Neural crest cell (in vitro differentiated cells): ENCODE data around the gene CHI3L2. TPM values are rescaled to one million over a fixed set of nuclear protein-coding genes. Genes with fewer than 3 reads are reported as not detected.
A peak's percentile ranks its signal among the peaks of the same experiment; 100 is the strongest.

ENCODE experiments used
- DNase-seq: peaks from one replicate; pipeline ENCODE4 v3.0.0; 2021; ENCODE audit warnings: low read depth, mixed read lengths, low spot score
- H3K27ac Mint-ChIP-seq: one replicate; pipeline ENCODE4 v1.8.0; 2021; ENCODE audit warnings: mild to moderate bottlenecking, mixed read lengths; ENCODE audit not compliant: unreplicated experiment
- H3K27me3 Mint-ChIP-seq: 2 replicates; pipeline ENCODE4 v1.8.0; 2021; ENCODE audit warnings: low read depth, mild to moderate bottlenecking, mixed read lengths
- H3K36me3 Mint-ChIP-seq: 2 replicates; pipeline ENCODE4 v1.8.0; 2021; ENCODE audit warnings: low read depth, mild to moderate bottlenecking, mixed read lengths
- H3K4me1 Mint-ChIP-seq: 2 replicates; pipeline ENCODE4 v1.8.0; 2021; ENCODE audit warnings: mixed read lengths
- H3K4me3 Mint-ChIP-seq: one replicate; pipeline ENCODE4 v1.8.0; 2021; ENCODE audit warnings: mild to moderate bottlenecking, mixed read lengths
- H3K9me3 Mint-ChIP-seq: 2 replicates; pipeline ENCODE4 v1.8.0; 2021; ENCODE audit warnings: mixed read lengths
- total RNA-seq: library from RNA; stranded (reverse); gene quantifications from 2 replicates; pipeline ENCODE4 v1.2.1, GENCODE V29; 2021
- TF ChIP-seq, protein P1 (sequence below): fragments of 200-600 bp; sonication (generic); conservative IDR thresholded peaks from 2 replicates; pipeline ENCODE4 v1.5.0; 2021; ENCODE audit warnings: antibody characterized with exemption, mild to moderate bottlenecking

The CHI3L2 gene
- total RNA-seq, 1 donor from 2014 or later, result not detected

DNA sequence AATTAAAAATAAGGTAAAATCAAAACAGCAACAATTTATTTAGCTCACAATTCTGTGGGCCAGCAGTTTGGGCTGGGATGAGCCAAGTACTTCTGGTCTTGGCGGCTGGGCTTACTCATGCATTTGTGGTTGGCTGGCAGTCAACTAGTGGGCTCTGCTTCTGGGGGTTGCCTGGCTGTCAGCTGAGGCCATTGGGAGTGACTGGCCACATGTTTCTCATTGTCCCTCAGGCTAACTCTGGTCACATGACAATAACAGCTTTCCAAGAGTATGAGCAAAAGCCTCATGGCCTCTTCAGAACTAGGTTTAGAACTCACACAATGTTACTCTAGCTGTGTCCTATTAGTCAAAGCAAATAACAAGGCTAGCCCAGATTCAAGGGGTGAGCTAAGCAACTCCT lies 47.6 kb downstream of the CHI3L2 start:
- Mint-ChIP-seq H3K4me1 (peaks cover 9% of the 10 kb centered on the region), H3K27me3 (no peaks in the 10 kb centered on the region), H3K36me3 (no peaks in the 10 kb centered on the region), H3K9me3 (peaks cover 2% of the 10 kb centered on the region), H3K27ac (no peak overlapping the region), H3K4me3 (no peak overlapping the region)
- TF ChIP-seq, protein P1, sequence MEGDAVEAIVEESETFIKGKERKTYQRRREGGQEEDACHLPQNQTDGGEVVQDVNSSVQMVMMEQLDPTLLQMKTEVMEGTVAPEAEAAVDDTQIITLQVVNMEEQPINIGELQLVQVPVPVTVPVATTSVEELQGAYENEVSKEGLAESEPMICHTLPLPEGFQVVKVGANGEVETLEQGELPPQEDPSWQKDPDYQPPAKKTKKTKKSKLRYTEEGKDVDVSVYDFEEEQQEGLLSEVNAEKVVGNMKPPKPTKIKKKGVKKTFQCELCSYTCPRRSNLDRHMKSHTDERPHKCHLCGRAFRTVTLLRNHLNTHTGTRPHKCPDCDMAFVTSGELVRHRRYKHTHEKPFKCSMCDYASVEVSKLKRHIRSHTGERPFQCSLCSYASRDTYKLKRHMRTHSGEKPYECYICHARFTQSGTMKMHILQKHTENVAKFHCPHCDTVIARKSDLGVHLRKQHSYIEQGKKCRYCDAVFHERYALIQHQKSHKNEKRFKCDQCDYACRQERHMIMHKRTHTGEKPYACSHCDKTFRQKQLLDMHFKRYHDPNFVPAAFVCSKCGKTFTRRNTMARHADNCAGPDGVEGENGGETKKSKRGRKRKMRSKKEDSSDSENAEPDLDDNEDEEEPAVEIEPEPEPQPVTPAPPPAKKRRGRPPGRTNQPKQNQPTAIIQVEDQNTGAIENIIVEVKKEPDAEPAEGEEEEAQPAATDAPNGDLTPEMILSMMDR, result no peak
- DNase-seq, result no peak

DNA sequence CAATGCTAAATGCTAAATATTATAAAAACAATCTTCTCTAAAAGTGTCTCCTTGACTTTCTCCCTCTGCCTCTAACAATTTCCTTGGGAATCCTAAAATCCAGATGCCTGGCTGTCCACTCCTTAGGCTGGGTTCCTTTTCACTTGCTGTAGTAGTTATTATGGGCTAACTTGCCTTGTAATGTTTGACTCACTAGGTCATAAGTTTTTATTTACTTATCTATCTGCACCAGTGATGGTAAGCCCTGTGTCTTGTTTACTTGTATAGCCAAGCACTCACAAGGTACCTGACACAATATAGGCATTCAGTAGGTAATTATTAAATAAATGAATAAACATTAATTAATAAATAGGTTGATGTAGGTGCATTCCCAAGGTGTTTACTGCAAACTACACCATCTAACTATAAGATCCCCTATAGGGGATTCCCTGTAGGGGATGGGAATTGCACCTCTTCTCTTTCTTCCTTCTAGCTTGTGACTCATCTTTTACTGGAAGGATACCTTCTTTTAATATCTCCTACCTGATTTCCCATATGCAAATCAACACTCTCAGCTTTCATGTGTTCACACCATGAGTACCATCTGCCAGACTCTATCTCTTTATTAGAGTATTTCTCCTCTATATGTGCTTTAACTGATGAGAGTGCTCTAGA lies 48.4 kb downstream of the CHI3L2 start:
- Mint-ChIP-seq H3K9me3 (peaks cover 2% of the 10 kb centered on the region), H3K4me1 (peaks cover 9% of the 10 kb centered on the region), H3K4me3 (no peak overlapping the region), H3K27me3 (no peaks in the 10 kb centered on the region), H3K36me3 (no peaks in the 10 kb centered on the region), H3K27ac (no peak overlapping the region)
- DNase-seq, result no peak
- TF ChIP-seq, protein P1, result no peak

DNA sequence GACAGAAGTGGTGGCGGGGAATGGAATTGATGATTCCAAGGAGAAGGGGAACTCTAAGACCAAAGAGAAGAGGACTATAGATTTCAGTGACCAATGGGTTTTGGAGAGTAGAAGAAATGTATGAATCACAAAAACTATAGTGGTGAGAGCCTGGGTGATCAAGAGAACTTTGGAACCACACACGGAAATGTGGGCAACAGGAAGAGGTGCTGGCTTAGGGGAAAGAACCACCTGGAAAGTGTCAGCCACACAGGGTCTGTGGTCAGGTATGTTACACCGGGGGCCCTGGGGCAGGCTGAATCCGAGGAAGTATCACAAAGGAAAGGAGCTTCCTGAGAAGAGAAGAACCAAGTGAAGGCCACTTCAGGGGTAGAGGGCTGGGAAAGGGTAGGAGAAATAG lies 51.6 kb downstream of the CHI3L2 start:
- peaks cover 2% of the 10 kb centered on the region for H3K9me3 Mint-ChIP-seq
- H3K36me3 Mint-ChIP-seq, result no peaks in the 10 kb centered on the region
- TF ChIP-seq, protein P1, result no peak
- no peak for DNase-seq
- H3K27ac Mint-ChIP-seq, result no peak overlapping the region
- H3K4me3 Mint-ChIP-seq, result no peak overlapping the region
- no peaks in the 10 kb centered on the region for H3K4me1 Mint-ChIP-seq
- no peaks in the 10 kb centered on the region for H3K27me3 Mint-ChIP-seq

DNA sequence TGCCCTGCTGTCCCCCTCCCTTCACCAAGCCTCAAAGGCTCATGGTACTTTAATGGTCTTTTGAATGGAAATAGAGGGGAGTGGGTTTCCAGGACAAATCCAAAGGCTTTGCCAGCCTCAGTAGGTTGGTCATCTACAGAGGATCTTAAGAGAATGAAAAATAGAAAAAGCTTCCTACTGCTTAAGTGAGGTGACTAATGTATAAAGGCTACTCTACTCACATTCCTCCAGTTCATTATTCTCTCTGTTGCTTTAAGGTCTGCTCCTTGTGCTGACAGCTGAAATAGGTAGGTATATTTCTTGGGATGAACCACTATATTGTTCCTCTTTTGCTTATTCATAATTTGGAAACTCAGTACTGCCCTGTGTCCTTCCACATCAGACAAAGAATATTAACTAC lies 52.8 kb downstream of the CHI3L2 start:
- Mint-ChIP-seq H3K4me3 (no peak overlapping the region), H3K9me3 (peaks cover 2% of the 10 kb centered on the region), H3K27me3 (no peaks in the 10 kb centered on the region), H3K27ac (no peak overlapping the region), H3K36me3 (no peaks in the 10 kb centered on the region), H3K4me1 (no peaks in the 10 kb centered on the region)
- TF ChIP-seq, protein P1, result no peak
- DNase-seq, result no peak

DNA sequence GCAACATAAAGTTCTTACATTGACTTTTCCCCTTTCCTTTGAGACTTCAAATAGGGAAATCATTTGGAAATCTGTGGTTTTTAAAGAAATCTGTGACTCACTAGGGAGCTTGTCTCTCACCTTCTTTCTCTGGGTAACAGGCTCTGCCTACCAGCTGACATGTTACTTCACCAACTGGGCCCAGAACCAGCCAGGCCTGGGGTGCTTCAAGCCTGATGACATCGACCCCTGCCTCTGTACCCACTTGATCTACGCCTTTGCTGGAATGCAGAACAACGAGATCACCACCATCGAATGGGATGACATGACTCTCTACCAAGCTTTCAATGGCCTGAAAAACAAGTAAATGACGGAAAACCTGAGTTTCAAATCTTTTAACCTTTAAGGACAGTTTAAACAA lies 53.9 kb downstream of the CHI3L2 start:
- TF ChIP-seq, protein P1, result no peak
- Mint-ChIP-seq H3K27me3 (no peaks in the 10 kb centered on the region), H3K4me3 (no peak overlapping the region), H3K9me3 (no peaks in the 10 kb centered on the region), H3K27ac (peak overlapping the region; percentile 53), H3K36me3 (no peaks in the 10 kb centered on the region), H3K4me1 (no peaks in the 10 kb centered on the region)
- DNase-seq, result no peak
